ENCODE data around the gene PRKAR1B. TPM values are rescaled to one million over a fixed set of nuclear protein-coding genes. Genes with fewer than 3 reads are reported as not detected.

The PRKAR1B gene
- total RNA-seq, 1 donor from 2014 or later = 11.8 TPM

DNA sequence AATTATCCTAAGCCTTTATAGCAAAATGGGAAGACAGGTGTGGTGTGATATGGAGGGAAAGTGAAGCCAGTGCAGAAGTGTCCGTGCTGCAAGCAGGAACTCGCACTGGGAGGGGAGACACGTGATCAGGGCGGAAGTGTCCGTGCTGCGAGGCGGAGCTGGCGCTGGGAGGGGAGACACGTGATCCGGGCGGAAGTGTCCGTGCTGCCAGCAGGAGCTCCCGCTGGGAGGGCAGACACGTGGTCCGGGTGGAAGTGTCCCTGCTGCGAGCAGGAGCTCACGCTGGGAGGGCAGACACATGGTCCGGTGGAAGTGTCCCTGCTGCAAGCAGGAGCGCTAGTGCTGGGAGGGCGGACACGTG, 40.5 kb upstream of the PRKAR1B start:
- Histone ChIP-seq H3K4me3 (no peak overlapping the region), H3K4me1 (no peaks in the 10 kb centered on the region), H3K9me3 (ENCODE audit: low read depth) (no peaks in the 10 kb centered on the region), H3K36me3 (no peaks in the 10 kb centered on the region), H2AFZ (replicated peaks) (no peak overlapping the region), H3F3A (ENCODE audit: low read depth) (no peaks in the 10 kb centered on the region), H3K27me3 (no peaks in the 10 kb centered on the region), H3K27ac (no peak overlapping the region), H3K79me2 (ENCODE audit: low read depth) (no peaks in the 10 kb centered on the region), H3K4me2 (no peak overlapping the region), H4K20me1 (ENCODE audit: low read depth) (no peaks in the 10 kb centered on the region), H3K9ac (no peak overlapping the region)
- Mint-ChIP-seq H3K4me1 (no peaks in the 10 kb centered on the region), H3K4me3 (peak overlapping the region; percentile 22), H3K27ac (peak overlapping the region; percentile 97), H3K9me3 (peaks cover 2% of the 10 kb centered on the region), H3K36me3 (peaks cover 21% of the 10 kb centered on the region), H3K27me3 (ENCODE audit: insufficient read depth, low read depth) (peaks cover 5% of the 10 kb centered on the region)
- TF ChIP-seq EZH2phosphoT487 (IDR thresholded peaks at IDR 0.05) (no peak), EZH2 (IDR thresholded peaks at IDR 0.05) (no peak)
- TF ChIP-seq, protein P1, sequence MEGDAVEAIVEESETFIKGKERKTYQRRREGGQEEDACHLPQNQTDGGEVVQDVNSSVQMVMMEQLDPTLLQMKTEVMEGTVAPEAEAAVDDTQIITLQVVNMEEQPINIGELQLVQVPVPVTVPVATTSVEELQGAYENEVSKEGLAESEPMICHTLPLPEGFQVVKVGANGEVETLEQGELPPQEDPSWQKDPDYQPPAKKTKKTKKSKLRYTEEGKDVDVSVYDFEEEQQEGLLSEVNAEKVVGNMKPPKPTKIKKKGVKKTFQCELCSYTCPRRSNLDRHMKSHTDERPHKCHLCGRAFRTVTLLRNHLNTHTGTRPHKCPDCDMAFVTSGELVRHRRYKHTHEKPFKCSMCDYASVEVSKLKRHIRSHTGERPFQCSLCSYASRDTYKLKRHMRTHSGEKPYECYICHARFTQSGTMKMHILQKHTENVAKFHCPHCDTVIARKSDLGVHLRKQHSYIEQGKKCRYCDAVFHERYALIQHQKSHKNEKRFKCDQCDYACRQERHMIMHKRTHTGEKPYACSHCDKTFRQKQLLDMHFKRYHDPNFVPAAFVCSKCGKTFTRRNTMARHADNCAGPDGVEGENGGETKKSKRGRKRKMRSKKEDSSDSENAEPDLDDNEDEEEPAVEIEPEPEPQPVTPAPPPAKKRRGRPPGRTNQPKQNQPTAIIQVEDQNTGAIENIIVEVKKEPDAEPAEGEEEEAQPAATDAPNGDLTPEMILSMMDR (IDR thresholded peaks at IDR 0.05) = no peak
- DNase-seq (ENCODE audit: low spot score) = no peak

- Histone ChIP-seq H4K20me1 (ENCODE audit: low read depth) (no peaks in the 10 kb centered on the region), H3K27ac (no peak overlapping the region), H3K4me3 (no peak overlapping the region), H3K9me3 (ENCODE audit: low read depth) (no peaks in the 10 kb centered on the region), H3K4me2 (no peak overlapping the region), H3K27me3 (no peaks in the 10 kb centered on the region), H3K36me3 (no peaks in the 10 kb centered on the region), H3F3A (ENCODE audit: low read depth) (no peaks in the 10 kb centered on the region), H3K79me2 (ENCODE audit: low read depth) (no peaks in the 10 kb centered on the region), H3K4me1 (no peaks in the 10 kb centered on the region), H2AFZ (replicated peaks) (no peak overlapping the region), H3K9ac (no peak overlapping the region)
- H3K27me3 Mint-ChIP-seq (ENCODE audit: insufficient read depth, low read depth) = peaks cover 5% of the 10 kb centered on the region
- H3K4me3 Mint-ChIP-seq = no peak overlapping the region
- peaks cover 2% of the 10 kb centered on the region for H3K9me3 Mint-ChIP-seq
- TF ChIP-seq EZH2phosphoT487 (IDR thresholded peaks at IDR 0.05) = no peak
- TF ChIP-seq, protein P1 (IDR thresholded peaks at IDR 0.05) = no peak
- no peak for TF ChIP-seq EZH2 (IDR thresholded peaks at IDR 0.05)
- H3K27ac Mint-ChIP-seq = no peak overlapping the region
- H3K4me1 Mint-ChIP-seq = no peaks in the 10 kb centered on the region
- H3K36me3 Mint-ChIP-seq = peaks cover 20% of the 10 kb centered on the region
- DNase-seq (ENCODE audit: low spot score) = no peak
Measured at GRCh38 chr7:765383-765782, 38.3 kb upstream of the PRKAR1B start.

DNA sequence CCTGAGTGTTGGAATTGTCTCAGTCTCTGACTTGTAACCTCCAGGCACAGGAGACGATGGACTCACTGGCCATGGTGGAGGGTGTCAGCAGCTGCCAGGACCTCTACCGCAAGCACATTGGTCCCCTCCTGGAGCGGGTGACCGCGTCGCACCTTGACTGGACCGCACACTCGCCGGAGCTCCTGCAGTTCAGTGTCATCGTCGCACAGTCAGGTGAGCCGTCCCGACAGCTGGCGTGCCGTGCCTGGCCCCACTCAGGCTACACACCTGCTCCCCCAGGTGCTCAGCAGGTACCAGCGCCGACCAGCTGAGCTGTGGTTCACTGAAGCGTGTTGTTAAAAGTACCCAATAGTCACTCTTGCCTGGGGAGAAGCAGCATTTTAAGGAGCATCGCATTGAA, 36.7 kb upstream of the PRKAR1B start:
- no peak overlapping the region for H3K4me3 ChIP-seq
- H3K27me3 ChIP-seq = no peaks in the 10 kb centered on the region
- peaks cover 5% of the 10 kb centered on the region for H3K27me3 Mint-ChIP-seq (ENCODE audit: insufficient read depth, low read depth)
- H3K4me3 Mint-ChIP-seq = no peak overlapping the region
- no peak overlapping the region for H3K27ac Mint-ChIP-seq
- H3K4me2 ChIP-seq = no peak overlapping the region
- no peaks in the 10 kb centered on the region for H3K9me3 ChIP-seq (ENCODE audit: low read depth)
- H3F3A ChIP-seq (ENCODE audit: low read depth) = no peaks in the 10 kb centered on the region
- H3K79me2 ChIP-seq (ENCODE audit: low read depth) = no peaks in the 10 kb centered on the region
- no peaks in the 10 kb centered on the region for H3K4me1 ChIP-seq
- TF ChIP-seq EZH2 (IDR thresholded peaks at IDR 0.05) (no peak), EZH2phosphoT487 (IDR thresholded peaks at IDR 0.05) (no peak)
- TF ChIP-seq, protein P1 (IDR thresholded peaks at IDR 0.05) = no peak
- peaks cover 2% of the 10 kb centered on the region for H3K9me3 Mint-ChIP-seq
- no peaks in the 10 kb centered on the region for H3K36me3 ChIP-seq
- H2AFZ ChIP-seq (replicated peaks) = no peak overlapping the region
- no peaks in the 10 kb centered on the region for H4K20me1 ChIP-seq (ENCODE audit: low read depth)
- H3K27ac ChIP-seq = no peak overlapping the region
- DNase-seq (ENCODE audit: low spot score) = no peak
- no peaks in the 10 kb centered on the region for H3K4me1 Mint-ChIP-seq
- peaks cover 23% of the 10 kb centered on the region for H3K36me3 Mint-ChIP-seq
- no peak overlapping the region for H3K9ac ChIP-seq
